ENCODE results near the gene ATP8B1.

- TF ChIP-seq CTCF (IDR thresholded peaks at IDR 0.05; ENCODE audit: insufficient read depth, low read length) (no peak), GABPA (IDR thresholded peaks at IDR 0.05; ENCODE audit: low read depth) (no peak), POLR2AphosphoS5 (IDR thresholded peaks at IDR 0.05; ENCODE audit: low read depth) (no peak), SPI1 (IDR thresholded peaks at IDR 0.05; ENCODE audit: borderline replicate concordance, low read depth) (no peak)
Measured at GRCh38 chr18:57738078-57738477, 65.0 kb downstream of the ATP8B1 start.
